Astrocyte (in vitro differentiated cells and primary cell): ENCODE measurements around the gene CCNF. TPM values are rescaled to one million over a fixed set of nuclear protein-coding genes. Genes with fewer than 3 reads are reported as not detected.

Source experiments
- DNase-seq: peaks from one replicate; pipeline ENCODE4 v3.0.0-alpha.2; 2010; ENCODE audit warnings: low read depth
- FAIRE-seq: peaks from 2 replicates; lab custom pipeline; 2011; peaks lifted over from hg19 to GRCh38; lab: Jason Lieb, UNC
- H2AFZ ChIP-seq: 2 replicates; pipeline ENCODE4 v1.6.0; 2012; ENCODE audit warnings: low read depth, low read length, inconsistent platforms
- H3K27ac ChIP-seq: 2 replicates; pipeline ENCODE4 v1.5.1; 2011; ENCODE audit warnings: low read depth, low read length, inconsistent platforms
- H3K27me3 ChIP-seq: 2 replicates; pipeline ENCODE4 v1.6.0; 2011; ENCODE audit warnings: low read length, inconsistent platforms; ENCODE audit not compliant: insufficient read depth
- H3K36me3 ChIP-seq: 2 replicates; pipeline ENCODE4 v1.5.1; 2011; ENCODE audit warnings: low read length, inconsistent platforms; ENCODE audit not compliant: insufficient read depth
- H3K4me1 ChIP-seq: 2 replicates; pipeline ENCODE4 v1.5.1; 2011; ENCODE audit warnings: low read length, inconsistent platforms; ENCODE audit not compliant: insufficient read depth
- H3K4me2 ChIP-seq: 2 replicates; pipeline ENCODE4 v1.6.0; 2012; ENCODE audit warnings: low read length, inconsistent platforms
- H3K4me3 ChIP-seq: 2 replicates; pipeline ENCODE4 v1.5.1; 2011; ENCODE audit warnings: low read depth, mild to moderate bottlenecking, low read length, inconsistent platforms; ENCODE audit not compliant: insufficient read depth
- H3K79me2 ChIP-seq: 2 replicates; pipeline ENCODE4 v1.6.0; 2012; ENCODE audit warnings: mild to moderate bottlenecking, low read length, inconsistent platforms; ENCODE audit not compliant: insufficient read depth
- H3K9ac ChIP-seq: 2 replicates; pipeline ENCODE4 v1.6.0; 2012; ENCODE audit warnings: mild to moderate bottlenecking, low read length, inconsistent platforms
- H3K9me3 ChIP-seq: 2 replicates; pipeline ENCODE4 v1.5.1; 2012; ENCODE audit warnings: low read depth, mild to moderate bottlenecking, low read length, inconsistent platforms; ENCODE audit not compliant: insufficient read depth
- H4K20me1 ChIP-seq: 2 replicates; pipeline ENCODE4 v1.6.0; 2012; ENCODE audit warnings: low read length, inconsistent platforms; ENCODE audit not compliant: insufficient read depth
- H3K27ac Mint-ChIP-seq: one replicate; pipeline ENCODE4 v1.8.0; 2021; ENCODE audit warnings: mild to moderate bottlenecking, mixed read lengths; ENCODE audit not compliant: unreplicated experiment
- H3K27me3 Mint-ChIP-seq: one replicate; pipeline ENCODE4 v1.8.0; 2021; ENCODE audit warnings: low read depth, mixed read lengths; ENCODE audit not compliant: unreplicated experiment
- H3K36me3 Mint-ChIP-seq: one replicate; pipeline ENCODE4 v1.8.0; 2021; ENCODE audit warnings: low read depth, mixed read lengths; ENCODE audit not compliant: unreplicated experiment
- H3K4me1 Mint-ChIP-seq: one replicate; pipeline ENCODE4 v1.8.0; 2021; ENCODE audit warnings: low read depth, mixed read lengths; ENCODE audit not compliant: unreplicated experiment
- H3K4me3 Mint-ChIP-seq: one replicate; pipeline ENCODE4 v1.8.0; 2021; ENCODE audit warnings: mild to moderate bottlenecking, moderate library complexity, mixed read lengths; ENCODE audit not compliant: unreplicated experiment
- H3K9me3 Mint-ChIP-seq: one replicate; pipeline ENCODE4 v1.8.0; 2021; ENCODE audit warnings: mild to moderate bottlenecking, mixed read lengths; ENCODE audit not compliant: unreplicated experiment
- EZH2 ChIP-seq: IDR thresholded peaks from 2 replicates; pipeline ENCODE4 v1.6.1; 2012; ENCODE audit warnings: mild to moderate bottlenecking, low read length, inconsistent platforms; ENCODE audit not compliant: insufficient read depth
- total RNA-seq: library from RNA; stranded (reverse); gene quantifications from 2 replicates; pipeline ENCODE4 v1.2.1, GENCODE V29; 2021
- TF ChIP-seq, protein P1 (sequence below): IDR thresholded peaks from 2 replicates; pipeline ENCODE4 v1.5.1; 2011; ENCODE audit warnings: low read depth, mild to moderate bottlenecking, inconsistent platforms, low read length, moderate library complexity; ENCODE audit not compliant: insufficient read depth

Gene CCNF
- total RNA-seq, 1 donor from 2014 or later, result 6.4 TPM

DNA sequence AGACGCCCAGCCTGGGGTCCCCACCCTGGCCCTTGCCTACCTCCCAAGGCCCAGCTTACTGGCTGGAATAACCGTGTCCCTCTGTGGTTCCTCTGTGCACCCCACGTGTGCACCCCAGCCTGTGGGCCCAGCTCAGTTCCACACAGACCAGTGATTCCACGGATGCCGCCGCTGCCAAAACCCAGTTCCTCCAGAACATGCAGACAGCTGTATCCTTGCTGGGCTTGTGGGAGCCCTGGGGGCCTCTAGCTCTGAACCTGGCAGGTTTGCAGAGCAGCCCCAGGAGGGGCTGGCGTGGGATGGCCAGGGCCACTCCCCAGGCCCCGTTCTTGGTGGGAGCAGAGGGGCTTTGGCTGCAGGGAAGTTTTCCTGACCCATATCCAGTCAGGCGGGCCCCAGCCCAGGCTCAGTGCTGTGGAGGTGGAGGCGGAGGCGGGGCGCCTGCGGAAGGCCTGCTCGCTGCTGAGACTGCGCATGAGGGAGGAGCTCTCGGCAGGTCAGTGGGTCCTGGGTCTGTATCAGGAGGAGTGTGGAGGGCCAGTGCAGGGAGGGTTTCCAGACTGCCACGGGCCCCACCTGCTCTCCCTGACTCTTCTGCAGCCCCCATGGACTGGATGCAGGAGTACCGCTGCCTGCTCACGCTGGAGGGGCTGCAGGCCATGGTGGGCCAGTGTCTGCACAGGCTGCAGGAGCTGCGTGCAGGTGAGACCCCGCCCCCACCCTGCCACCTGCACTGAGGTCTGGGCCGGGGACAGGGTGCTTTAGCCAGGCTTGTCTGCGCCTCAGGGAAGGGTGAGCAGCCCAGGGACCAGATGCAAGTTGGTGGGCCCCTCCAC, 33.0 kb downstream of the CCNF start:
- Histone ChIP-seq H3K36me3 (no peaks in the 10 kb centered on the region), H3K27ac (no peak overlapping the region), H3K79me2 (peaks cover 8% of the 10 kb centered on the region), H2AFZ (no peak overlapping the region), H3K9ac (no peak overlapping the region), H3K4me3 (no peak overlapping the region), H4K20me1 (no peaks in the 10 kb centered on the region), H3K4me1 (peaks cover 16% of the 10 kb centered on the region), H3K27me3 (no peaks in the 10 kb centered on the region), H3K4me2 (no peak overlapping the region), H3K9me3 (no peaks in the 10 kb centered on the region)
- no peak for DNase-seq
- Mint-ChIP-seq H3K9me3 (no peaks in the 10 kb centered on the region), H3K4me1 (peaks cover 7% of the 10 kb centered on the region), H3K36me3 (peaks cover 2% of the 10 kb centered on the region), H3K27me3 (no peaks in the 10 kb centered on the region), H3K27ac (no peak overlapping the region), H3K4me3 (no peak overlapping the region)
- FAIRE-seq, result no peak
- no peak for TF ChIP-seq EZH2
- TF ChIP-seq, protein P1, sequence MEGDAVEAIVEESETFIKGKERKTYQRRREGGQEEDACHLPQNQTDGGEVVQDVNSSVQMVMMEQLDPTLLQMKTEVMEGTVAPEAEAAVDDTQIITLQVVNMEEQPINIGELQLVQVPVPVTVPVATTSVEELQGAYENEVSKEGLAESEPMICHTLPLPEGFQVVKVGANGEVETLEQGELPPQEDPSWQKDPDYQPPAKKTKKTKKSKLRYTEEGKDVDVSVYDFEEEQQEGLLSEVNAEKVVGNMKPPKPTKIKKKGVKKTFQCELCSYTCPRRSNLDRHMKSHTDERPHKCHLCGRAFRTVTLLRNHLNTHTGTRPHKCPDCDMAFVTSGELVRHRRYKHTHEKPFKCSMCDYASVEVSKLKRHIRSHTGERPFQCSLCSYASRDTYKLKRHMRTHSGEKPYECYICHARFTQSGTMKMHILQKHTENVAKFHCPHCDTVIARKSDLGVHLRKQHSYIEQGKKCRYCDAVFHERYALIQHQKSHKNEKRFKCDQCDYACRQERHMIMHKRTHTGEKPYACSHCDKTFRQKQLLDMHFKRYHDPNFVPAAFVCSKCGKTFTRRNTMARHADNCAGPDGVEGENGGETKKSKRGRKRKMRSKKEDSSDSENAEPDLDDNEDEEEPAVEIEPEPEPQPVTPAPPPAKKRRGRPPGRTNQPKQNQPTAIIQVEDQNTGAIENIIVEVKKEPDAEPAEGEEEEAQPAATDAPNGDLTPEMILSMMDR, result no peak

DNA sequence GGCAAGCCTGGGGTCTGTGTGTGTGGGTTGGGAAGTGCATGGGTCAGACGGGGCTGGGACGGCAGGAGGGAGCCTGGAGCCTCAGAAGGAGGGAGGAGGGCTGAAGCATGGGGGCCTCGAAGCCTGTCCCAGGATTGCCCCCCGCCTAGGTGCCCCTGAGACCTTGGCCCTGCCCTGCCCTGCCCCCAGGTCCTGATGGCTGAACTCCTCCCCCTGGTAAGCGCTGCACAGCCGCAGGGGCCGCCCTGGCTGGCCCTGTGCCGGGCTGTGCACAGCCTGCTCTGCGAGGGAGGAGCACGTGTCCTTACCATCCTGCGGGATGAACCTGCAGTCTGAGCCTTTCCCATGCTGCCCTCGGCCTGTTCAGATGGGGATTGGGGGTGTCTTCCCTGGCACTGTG, 35.1 kb downstream of the CCNF start:
- H3K4me1 ChIP-seq, result peaks cover 24% of the 10 kb centered on the region

More for the DNA sequence above, 35.1 kb downstream of the CCNF start:
- Mint-ChIP-seq H3K4me3 (no peak overlapping the region), H3K27me3 (peaks cover 2% of the 10 kb centered on the region), H3K27ac (no peak overlapping the region), H3K36me3 (peaks cover 2% of the 10 kb centered on the region), H3K4me1 (peaks cover 5% of the 10 kb centered on the region), H3K9me3 (no peaks in the 10 kb centered on the region)
- H3K9ac ChIP-seq, result no peak overlapping the region
- peaks cover 8% of the 10 kb centered on the region for H3K79me2 ChIP-seq
- DNase-seq (no peak), FAIRE-seq (no peak)
- no peaks in the 10 kb centered on the region for H3K9me3 ChIP-seq
- no peaks in the 10 kb centered on the region for H3K36me3 ChIP-seq
- no peak overlapping the region for H3K4me3 ChIP-seq
- no peak overlapping the region for H3K27ac ChIP-seq
- no peaks in the 10 kb centered on the region for H4K20me1 ChIP-seq
- H3K4me2 ChIP-seq, result no peak overlapping the region
- TF ChIP-seq EZH2, result no peak
- TF ChIP-seq, protein P1, result no peak
- H3K27me3 ChIP-seq, result no peaks in the 10 kb centered on the region
- H2AFZ ChIP-seq, result no peak overlapping the region
